Caco-2 (cell line): ENCODE measurements around the gene GNAS-AS1. TPM values are rescaled to one million over a fixed set of nuclear protein-coding genes. Genes with fewer than 3 reads are reported as not detected.

Experiments
- BruUV-seq: library from RNA; stranded (reverse); fragments of 400-500 nt; replicated peaks from 2 replicates; lab custom pipeline; 2021; lab: Mats Ljungman, UMichigan
- CTCF ChIA-PET: fragments of 300-600 bp; sonication (Branson Sonifier 250); formaldehyde crosslinking; loops from one replicate; lab custom pipeline; 2022; ENCODE audit warnings: antibody characterized with exemption; lab: Charles Lee
- POLR2A ChIA-PET: fragments of 300-600 bp; sonication (Branson Sonifier 250); formaldehyde crosslinking; loops from one replicate; lab custom pipeline; 2022; ENCODE audit warnings: antibody characterized with exemption; lab: Charles Lee
- DNase-seq, 2 experiments: peaks; one replicate each; pipeline versions ENCODE4 v3.0.0 to v3.0.0-alpha.2; 2020 to 2022
- H3K27me3 ChIP-seq: replicated peaks from 2 replicates; pipeline ENCODE4 v1.6.0; 2011; ENCODE audit warnings: low read length; ENCODE audit not compliant: control insufficient read depth, insufficient read depth
- H3K36me3 ChIP-seq: 2 replicates; pipeline ENCODE4 v1.5.1; 2011; ENCODE audit warnings: low read length; ENCODE audit not compliant: control insufficient read depth, insufficient read depth
- H3K4me1 ChIP-seq: fragments of 250-450 bp; sonication (Bioruptor Pico); 2 replicates; pipeline ENCODE4 v1.5.1; 2020; ENCODE audit warnings: mild to moderate bottlenecking
- H3K4me3 ChIP-seq: 2 replicates; pipeline ENCODE4 v1.5.1; 2011; ENCODE audit warnings: low read depth, mild to moderate bottlenecking, control low read depth, low read length
- H3K9me3 ChIP-seq: fragments of 250-450 bp; sonication (Bioruptor Pico); 2 replicates; pipeline ENCODE4 v1.5.1; 2020; ENCODE audit warnings: mild to moderate bottlenecking, moderate library complexity
- H3K27ac Mint-ChIP-seq: one replicate; pipeline ENCODE4 v1.8.0; 2022; ENCODE audit warnings: mixed read lengths; ENCODE audit not compliant: unreplicated experiment
- H3K27me3 Mint-ChIP-seq: one replicate; pipeline ENCODE4 v1.8.0; 2022; ENCODE audit warnings: mixed read lengths; ENCODE audit not compliant: insufficient read depth, unreplicated experiment
- H3K36me3 Mint-ChIP-seq: one replicate; pipeline ENCODE4 v1.8.0; 2022; ENCODE audit warnings: mild to moderate bottlenecking, mixed read lengths; ENCODE audit not compliant: insufficient read depth, unreplicated experiment
- H3K4me1 Mint-ChIP-seq: one replicate; pipeline ENCODE4 v1.8.0; 2022; ENCODE audit warnings: low read depth, mixed read lengths; ENCODE audit not compliant: unreplicated experiment
- H3K4me3 Mint-ChIP-seq: one replicate; pipeline ENCODE4 v1.8.0; 2022; ENCODE audit warnings: mild to moderate bottlenecking, moderate library complexity, mixed read lengths; ENCODE audit not compliant: unreplicated experiment
- H3K9me3 Mint-ChIP-seq: one replicate; pipeline ENCODE4 v1.8.0; 2022; ENCODE audit warnings: mixed read lengths; ENCODE audit not compliant: unreplicated experiment
- intact Hi-C: fragments of 100-400 bp; cut with micrococcal nuclease; formaldehyde crosslinking; loops from one replicate; pipeline ENCODE4 v1.10.0; 2022; ENCODE audit not compliant: unreplicated experiment
- total RNA-seq: library from RNA; stranded (reverse); gene quantifications from 2 replicates; pipeline ENCODE4 v1.2.3, GENCODE V29; 2022
- TF ChIP-seq, protein P1 (sequence below), 2 experiments: fragments of 200-600 bp in 1 of 2; IDR thresholded peaks; 1 replicate in 1 of 2; 2 replicates in 1 of 2; pipeline versions ENCODE4 v1.5.1 to v1.8.0; 2011 to 2022; ENCODE audit warnings: antibody characterized with exemption in 1 of 2, control low read depth in 1 of 2, inconsistent platforms in 1 of 2, low read depth in 1 of 2, low read length in 1 of 2, mild to moderate bottlenecking in 1 of 2, moderate library complexity in 1 of 2; ENCODE audit not compliant: insufficient read depth in 1 of 2, severe bottlenecking in 1 of 2, unreplicated experiment in 1 of 2

GNAS-AS1 gene
- total RNA-seq, 1 experiment from 2014 or later = 5.1 TPM

DNA sequence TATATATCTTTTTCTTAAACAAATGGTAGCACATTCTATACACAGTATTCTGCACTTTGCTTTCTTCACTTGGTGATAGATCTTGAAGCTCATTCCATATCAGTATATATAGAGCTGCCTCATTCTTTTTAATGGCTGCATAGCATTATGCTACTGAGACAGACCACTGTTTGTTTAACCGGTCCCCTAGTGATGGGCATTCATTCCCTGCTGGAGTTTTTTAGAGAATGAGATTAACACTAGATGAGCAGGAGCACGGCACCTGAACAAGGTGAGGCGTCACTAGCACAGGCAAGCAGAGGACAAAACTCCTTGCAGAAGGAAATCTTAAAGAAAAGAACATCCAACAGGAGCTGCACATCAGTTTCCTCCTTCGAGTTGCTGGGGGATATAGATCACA is 69.6 kb downstream of the GNAS-AS1 start:
- no peaks in the 10 kb centered on the region for H3K4me1 Mint-ChIP-seq
- Histone ChIP-seq H3K4me3 (no peak overlapping the region), H3K9me3 (no peaks in the 10 kb centered on the region), H3K27me3 (peaks cover 10% of the 10 kb centered on the region), H3K36me3 (no peaks in the 10 kb centered on the region), H3K4me1 (no peaks in the 10 kb centered on the region)
- BruUV-seq = no TSS peak
- H3K9me3 Mint-ChIP-seq = no peaks in the 10 kb centered on the region
- no peak overlapping the region for H3K27ac Mint-ChIP-seq
- ChIA-PET POLR2A (no interaction called here), CTCF (no interaction called here)
- TF ChIP-seq, protein P1, sequence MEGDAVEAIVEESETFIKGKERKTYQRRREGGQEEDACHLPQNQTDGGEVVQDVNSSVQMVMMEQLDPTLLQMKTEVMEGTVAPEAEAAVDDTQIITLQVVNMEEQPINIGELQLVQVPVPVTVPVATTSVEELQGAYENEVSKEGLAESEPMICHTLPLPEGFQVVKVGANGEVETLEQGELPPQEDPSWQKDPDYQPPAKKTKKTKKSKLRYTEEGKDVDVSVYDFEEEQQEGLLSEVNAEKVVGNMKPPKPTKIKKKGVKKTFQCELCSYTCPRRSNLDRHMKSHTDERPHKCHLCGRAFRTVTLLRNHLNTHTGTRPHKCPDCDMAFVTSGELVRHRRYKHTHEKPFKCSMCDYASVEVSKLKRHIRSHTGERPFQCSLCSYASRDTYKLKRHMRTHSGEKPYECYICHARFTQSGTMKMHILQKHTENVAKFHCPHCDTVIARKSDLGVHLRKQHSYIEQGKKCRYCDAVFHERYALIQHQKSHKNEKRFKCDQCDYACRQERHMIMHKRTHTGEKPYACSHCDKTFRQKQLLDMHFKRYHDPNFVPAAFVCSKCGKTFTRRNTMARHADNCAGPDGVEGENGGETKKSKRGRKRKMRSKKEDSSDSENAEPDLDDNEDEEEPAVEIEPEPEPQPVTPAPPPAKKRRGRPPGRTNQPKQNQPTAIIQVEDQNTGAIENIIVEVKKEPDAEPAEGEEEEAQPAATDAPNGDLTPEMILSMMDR (IDR thresholded peaks at IDR 0.05; ENCODE audit: insufficient read depth in 1 of 2, low read depth in 1 of 2, low read length in 1 of 2, severe bottlenecking in 1 of 2, unreplicated experiment in 1 of 2) = no peak
- H3K36me3 Mint-ChIP-seq = no peaks in the 10 kb centered on the region
- H3K27me3 Mint-ChIP-seq = peaks cover 52% of the 10 kb centered on the region
- peak in 1 of 2 experiments; percentile 22 for DNase-seq
- no peak overlapping the region for H3K4me3 Mint-ChIP-seq
- intact Hi-C loops = no loop called here

GRCh38 chr20:58778760-58779159 is 71.9 kb downstream of the GNAS-AS1 start:
- BruUV-seq = no TSS peak
- TF ChIP-seq, protein P1 (IDR thresholded peaks at IDR 0.05; ENCODE audit: insufficient read depth in 1 of 2, low read depth in 1 of 2, low read length in 1 of 2, severe bottlenecking in 1 of 2, unreplicated experiment in 1 of 2) = no peak
- CTCF ChIA-PET = no interaction called here

DNA sequence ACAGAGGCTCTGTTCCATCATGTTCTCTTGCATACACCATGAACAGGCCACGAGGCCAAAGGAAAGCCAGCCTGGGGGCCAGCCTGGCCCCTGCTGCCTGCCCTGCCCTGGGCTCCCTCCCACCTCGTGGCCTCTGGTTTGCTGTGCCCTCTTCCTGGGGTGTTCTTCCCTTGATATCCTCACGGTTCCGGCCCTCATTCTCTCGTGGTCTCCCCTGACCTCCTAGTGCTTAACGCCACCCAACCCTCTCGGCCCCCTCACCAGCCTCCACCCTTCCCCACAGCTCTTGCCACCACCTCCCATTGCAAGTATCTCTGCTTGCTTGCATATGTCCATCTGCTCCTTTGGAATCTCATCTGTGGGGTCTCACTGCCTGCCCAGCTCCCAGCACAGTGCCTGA is 73.0 kb downstream of the GNAS-AS1 start:
- Mint-ChIP-seq H3K27ac (no peak overlapping the region), H3K9me3 (no peaks in the 10 kb centered on the region), H3K4me1 (no peaks in the 10 kb centered on the region), H3K4me3 (no peak overlapping the region), H3K27me3 (peaks cover 45% of the 10 kb centered on the region), H3K36me3 (no peaks in the 10 kb centered on the region)
- POLR2A ChIA-PET = no interaction called here
- no TSS peak for BruUV-seq
- no peaks in the 10 kb centered on the region for H3K36me3 ChIP-seq
- peaks cover 6% of the 10 kb centered on the region for H3K27me3 ChIP-seq
- H3K9me3 ChIP-seq = no peaks in the 10 kb centered on the region
- TF ChIP-seq, protein P1 (IDR thresholded peaks at IDR 0.05; ENCODE audit: insufficient read depth in 1 of 2, low read depth in 1 of 2, low read length in 1 of 2, severe bottlenecking in 1 of 2, unreplicated experiment in 1 of 2) = no peak
- H3K4me3 ChIP-seq = no peak overlapping the region
- CTCF ChIA-PET = no interaction called here
- intact Hi-C loops = no loop called here
- DNase-seq = no peak
- no peaks in the 10 kb centered on the region for H3K4me1 ChIP-seq

More at GRCh38 chr20:58778760-58779159, 71.9 kb downstream of the GNAS-AS1 start:
- Histone ChIP-seq H3K9me3 (no peaks in the 10 kb centered on the region), H3K4me3 (no peak overlapping the region), H3K27me3 (peaks cover 8% of the 10 kb centered on the region), H3K36me3 (no peaks in the 10 kb centered on the region), H3K4me1 (no peaks in the 10 kb centered on the region)
- no peak for DNase-seq
- POLR2A ChIA-PET = no interaction called here
- intact Hi-C loops = no loop called here
- Mint-ChIP-seq H3K4me3 (no peak overlapping the region), H3K9me3 (no peaks in the 10 kb centered on the region), H3K4me1 (no peaks in the 10 kb centered on the region), H3K27me3 (peaks cover 41% of the 10 kb centered on the region), H3K27ac (no peak overlapping the region), H3K36me3 (no peaks in the 10 kb centered on the region)
